ENCODE results near the gene ATP2C2. TPM values are rescaled to one million over a fixed set of nuclear protein-coding genes. Genes with fewer than 3 reads are reported as not detected.

The ATP2C2 gene
- polyA plus RNA-seq, 1 donor (not counting 4 experiments of a cell fraction or from before 2014, with no cell fraction given) = 0.96 TPM

DNA sequence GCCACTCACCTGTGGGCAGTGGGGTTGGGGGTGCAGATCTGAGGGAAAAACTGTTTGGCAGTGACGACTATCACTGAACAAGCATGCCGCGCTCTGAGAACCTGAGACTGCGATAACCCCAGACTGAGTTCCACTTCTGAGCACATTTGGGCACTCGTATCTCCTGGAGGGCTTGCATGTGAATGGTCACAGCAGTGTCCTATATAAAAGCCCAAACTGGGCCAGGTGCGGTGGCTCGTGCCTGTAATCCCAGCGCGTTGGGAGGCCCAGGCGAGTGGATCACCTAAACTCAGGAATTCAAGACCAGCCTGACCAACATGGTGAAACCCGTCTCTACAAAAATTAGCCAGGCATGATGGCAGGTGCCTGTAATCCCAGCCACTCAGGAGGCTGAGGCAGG is 18.7 kb downstream of the ATP2C2 start:
- no peak for DNase-seq (ENCODE audit: low read depth, low spot score)

DNA sequence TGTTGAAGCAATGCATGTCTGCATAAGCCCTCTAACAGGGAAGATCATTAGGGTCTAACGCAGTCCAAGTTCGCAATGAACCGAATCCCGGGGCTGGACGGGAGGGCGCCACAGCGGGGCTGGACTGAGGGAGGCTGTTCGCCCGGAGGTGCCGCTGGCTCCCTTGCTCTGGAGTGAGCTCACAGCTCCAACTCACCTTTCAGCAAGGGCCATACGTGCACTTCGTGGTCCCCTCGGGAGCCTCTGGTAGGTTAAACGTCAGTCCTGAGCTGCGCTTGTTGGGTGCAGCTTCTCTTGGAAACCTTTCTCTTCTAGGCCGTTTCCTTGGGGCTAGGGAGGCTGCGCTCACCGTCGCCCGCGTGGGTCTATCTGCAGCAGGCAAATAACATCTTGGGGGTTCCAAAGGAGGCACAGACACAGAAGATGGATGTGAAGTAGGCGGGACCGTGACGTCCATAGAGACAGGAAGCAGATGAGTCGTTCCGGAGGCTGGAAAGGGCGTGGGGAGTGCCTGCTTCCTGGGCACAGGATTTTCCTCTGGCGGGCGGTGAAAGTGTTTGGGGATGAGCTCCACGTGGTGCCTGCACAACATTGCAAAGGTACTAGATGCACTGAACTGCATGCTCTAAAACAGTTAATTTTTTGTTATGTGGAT is 21.9 kb downstream of the ATP2C2 start:
- H4K20me1 ChIP-seq (ENCODE audit: control insufficient read depth, extremely low read depth, insufficient read depth, low read length) = no peaks in the 10 kb centered on the region
- no peaks in the 10 kb centered on the region for H3K27me3 ChIP-seq (ENCODE audit: control insufficient read depth, extremely low read depth, insufficient read depth, low read length)
- no peaks in the 10 kb centered on the region for H3K9me3 ChIP-seq (ENCODE audit: control insufficient read depth, low read depth, low read length)
- no peak overlapping the region for H2AFZ ChIP-seq (ENCODE audit: control insufficient read depth, low read length)
- dilution Hi-C loops (cut with MboI; ENCODE audit: extremely low pct_ligation_motif_present, low sequenced_read_pairs) = no loop called here
- H3K27ac ChIP-seq (ENCODE audit: control insufficient read depth, insufficient read depth, low read length) = no peak overlapping the region
- no peaks in the 10 kb centered on the region for H3K79me2 ChIP-seq (ENCODE audit: control insufficient read depth, insufficient read depth, low read length)
- DNase-seq (ENCODE audit: low read depth, low spot score) = no peak
- H3K4me3 ChIP-seq (ENCODE audit: control insufficient read depth in 2 of 3, extremely low read depth in 1 of 3, insufficient read depth in 2 of 3, low read depth in 1 of 3, low read length in 3 of 3) = no peak overlapping the region
- H3K9ac ChIP-seq (ENCODE audit: control insufficient read depth, extremely low read depth, insufficient read depth, low read length) = no peak overlapping the region
- peaks cover 7% of the 10 kb centered on the region for H3K4me1 ChIP-seq (ENCODE audit: control insufficient read depth, extremely low read depth, insufficient read depth, low read length)
- no peak for FAIRE-seq
- no peaks in the 10 kb centered on the region for H3K9me1 ChIP-seq (ENCODE audit: control insufficient read depth, extremely low read depth, insufficient read depth, low read length)
- no peaks in the 10 kb centered on the region for H3K36me3 ChIP-seq (ENCODE audit: control insufficient read depth in 2 of 2, extremely low read depth in 1 of 2, insufficient read depth in 2 of 2, low read length in 2 of 2)
- H3K4me2 ChIP-seq (ENCODE audit: control insufficient read depth, extremely low read depth, insufficient read depth, low read depth, low read length) = no peak overlapping the region
- no peak for TF ChIP-seq EZH2 (IDR thresholded peaks at IDR 0.05; ENCODE audit: low read length)
- TF ChIP-seq, protein P1, sequence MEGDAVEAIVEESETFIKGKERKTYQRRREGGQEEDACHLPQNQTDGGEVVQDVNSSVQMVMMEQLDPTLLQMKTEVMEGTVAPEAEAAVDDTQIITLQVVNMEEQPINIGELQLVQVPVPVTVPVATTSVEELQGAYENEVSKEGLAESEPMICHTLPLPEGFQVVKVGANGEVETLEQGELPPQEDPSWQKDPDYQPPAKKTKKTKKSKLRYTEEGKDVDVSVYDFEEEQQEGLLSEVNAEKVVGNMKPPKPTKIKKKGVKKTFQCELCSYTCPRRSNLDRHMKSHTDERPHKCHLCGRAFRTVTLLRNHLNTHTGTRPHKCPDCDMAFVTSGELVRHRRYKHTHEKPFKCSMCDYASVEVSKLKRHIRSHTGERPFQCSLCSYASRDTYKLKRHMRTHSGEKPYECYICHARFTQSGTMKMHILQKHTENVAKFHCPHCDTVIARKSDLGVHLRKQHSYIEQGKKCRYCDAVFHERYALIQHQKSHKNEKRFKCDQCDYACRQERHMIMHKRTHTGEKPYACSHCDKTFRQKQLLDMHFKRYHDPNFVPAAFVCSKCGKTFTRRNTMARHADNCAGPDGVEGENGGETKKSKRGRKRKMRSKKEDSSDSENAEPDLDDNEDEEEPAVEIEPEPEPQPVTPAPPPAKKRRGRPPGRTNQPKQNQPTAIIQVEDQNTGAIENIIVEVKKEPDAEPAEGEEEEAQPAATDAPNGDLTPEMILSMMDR (optimal IDR thresholded peaks at IDR 0.05 in 1 of 3, IDR thresholded peaks at IDR 0.05 in 1 of 3, conservative IDR thresholded peaks at IDR 0.05 in 1 of 3; ENCODE audit: extremely low read depth in 1 of 3, insufficient read depth in 2 of 3, low read length in 3 of 3) = no peak

More for the DNA sequence above, 18.7 kb downstream of the ATP2C2 start:
- H3K4me3 ChIP-seq (ENCODE audit: control insufficient read depth in 2 of 3, extremely low read depth in 1 of 3, insufficient read depth in 2 of 3, low read depth in 1 of 3, low read length in 3 of 3) = no peak overlapping the region
- no peak overlapping the region for H2AFZ ChIP-seq (ENCODE audit: control insufficient read depth, low read length)
- no peaks in the 10 kb centered on the region for H4K20me1 ChIP-seq (ENCODE audit: control insufficient read depth, extremely low read depth, insufficient read depth, low read length)
- no peaks in the 10 kb centered on the region for H3K36me3 ChIP-seq (ENCODE audit: control insufficient read depth in 2 of 2, extremely low read depth in 1 of 2, insufficient read depth in 2 of 2, low read length in 2 of 2)
- H3K9me3 ChIP-seq (ENCODE audit: control insufficient read depth, low read depth, low read length) = no peaks in the 10 kb centered on the region
- no peak overlapping the region for H3K4me2 ChIP-seq (ENCODE audit: control insufficient read depth, extremely low read depth, insufficient read depth, low read depth, low read length)
- TF ChIP-seq EZH2 (IDR thresholded peaks at IDR 0.05; ENCODE audit: low read length) = no peak
- TF ChIP-seq, protein P1 (optimal IDR thresholded peaks at IDR 0.05 in 1 of 3, IDR thresholded peaks at IDR 0.05 in 1 of 3, conservative IDR thresholded peaks at IDR 0.05 in 1 of 3; ENCODE audit: extremely low read depth in 1 of 3, insufficient read depth in 2 of 3, low read length in 3 of 3) = no peak
- FAIRE-seq = no peak
- dilution Hi-C loops (cut with MboI; ENCODE audit: extremely low pct_ligation_motif_present, low sequenced_read_pairs) = no loop called here
- no peak overlapping the region for H3K27ac ChIP-seq (ENCODE audit: control insufficient read depth, insufficient read depth, low read length)
- no peak overlapping the region for H3K9ac ChIP-seq (ENCODE audit: control insufficient read depth, extremely low read depth, insufficient read depth, low read length)
- no peaks in the 10 kb centered on the region for H3K9me1 ChIP-seq (ENCODE audit: control insufficient read depth, extremely low read depth, insufficient read depth, low read length)
- peaks cover 7% of the 10 kb centered on the region for H3K4me1 ChIP-seq (ENCODE audit: control insufficient read depth, extremely low read depth, insufficient read depth, low read length)
- H3K79me2 ChIP-seq (ENCODE audit: control insufficient read depth, insufficient read depth, low read length) = no peaks in the 10 kb centered on the region
- no peaks in the 10 kb centered on the region for H3K27me3 ChIP-seq (ENCODE audit: control insufficient read depth, extremely low read depth, insufficient read depth, low read length)
